Measurements from ENCODE around the gene VRK1.

GRCh38 chr14:96797582-96798349, 584 bp downstream of the VRK1 start:
- TF ChIP-seq GATA2 (IDR thresholded peaks at IDR 0.05; ENCODE audit: low read depth, low read length) (no peak), GATA3 (IDR thresholded peaks at IDR 0.05; ENCODE audit: low read depth, low read length) (no peak)
